LNCaP clone FGC (cell line): ENCODE data around the gene COL3A1.

Source experiments
- DNase-seq: peaks from one replicate; pipeline ENCODE4 v3.0.0-alpha.2; 2011; ENCODE audit warnings: low read depth
- H3K4me3 ChIP-seq: 2 replicates; pipeline ENCODE4 v1.5.1; 2011; ENCODE audit warnings: mild to moderate bottlenecking, low read depth, low read length, control low read depth
- TF ChIP-seq, protein P1 (sequence below): IDR thresholded peaks from 2 replicates; pipeline ENCODE4 v1.5.1; 2012; ENCODE audit warnings: mild to moderate bottlenecking; ENCODE audit not compliant: control insufficient read depth, insufficient read depth; ENCODE audit errors: extremely low read depth

The COL3A1 gene

DNA sequence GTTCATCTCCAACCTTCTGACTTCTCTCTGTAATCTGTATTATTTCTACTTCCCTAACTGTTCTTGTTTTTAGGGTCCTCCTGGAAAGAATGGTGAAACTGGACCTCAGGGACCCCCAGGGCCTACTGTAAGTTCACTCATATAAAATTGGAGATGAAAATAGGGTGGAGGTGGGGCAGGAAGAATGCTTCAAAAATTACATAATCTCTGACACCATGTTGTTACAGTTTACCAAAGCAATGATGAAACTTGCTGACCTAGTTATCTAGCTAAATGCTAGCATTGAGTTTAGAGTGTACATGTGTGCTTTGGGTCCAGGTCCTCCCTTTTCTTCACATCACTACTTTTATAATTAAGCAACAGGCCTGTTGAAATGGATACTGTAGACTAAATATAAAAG lies 23.1 kb downstream of the COL3A1 start:
- no peak for DNase-seq
- TF ChIP-seq, protein P1, sequence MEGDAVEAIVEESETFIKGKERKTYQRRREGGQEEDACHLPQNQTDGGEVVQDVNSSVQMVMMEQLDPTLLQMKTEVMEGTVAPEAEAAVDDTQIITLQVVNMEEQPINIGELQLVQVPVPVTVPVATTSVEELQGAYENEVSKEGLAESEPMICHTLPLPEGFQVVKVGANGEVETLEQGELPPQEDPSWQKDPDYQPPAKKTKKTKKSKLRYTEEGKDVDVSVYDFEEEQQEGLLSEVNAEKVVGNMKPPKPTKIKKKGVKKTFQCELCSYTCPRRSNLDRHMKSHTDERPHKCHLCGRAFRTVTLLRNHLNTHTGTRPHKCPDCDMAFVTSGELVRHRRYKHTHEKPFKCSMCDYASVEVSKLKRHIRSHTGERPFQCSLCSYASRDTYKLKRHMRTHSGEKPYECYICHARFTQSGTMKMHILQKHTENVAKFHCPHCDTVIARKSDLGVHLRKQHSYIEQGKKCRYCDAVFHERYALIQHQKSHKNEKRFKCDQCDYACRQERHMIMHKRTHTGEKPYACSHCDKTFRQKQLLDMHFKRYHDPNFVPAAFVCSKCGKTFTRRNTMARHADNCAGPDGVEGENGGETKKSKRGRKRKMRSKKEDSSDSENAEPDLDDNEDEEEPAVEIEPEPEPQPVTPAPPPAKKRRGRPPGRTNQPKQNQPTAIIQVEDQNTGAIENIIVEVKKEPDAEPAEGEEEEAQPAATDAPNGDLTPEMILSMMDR: no peak

GRCh38 chr2:189000221-189000620 lies 26.0 kb downstream of the COL3A1 start:
- no peak for DNase-seq
- no peak overlapping the region for H3K4me3 ChIP-seq
- TF ChIP-seq, protein P1: no peak

More for the DNA sequence above, 23.1 kb downstream of the COL3A1 start:
- H3K4me3 ChIP-seq: no peak overlapping the region

DNA sequence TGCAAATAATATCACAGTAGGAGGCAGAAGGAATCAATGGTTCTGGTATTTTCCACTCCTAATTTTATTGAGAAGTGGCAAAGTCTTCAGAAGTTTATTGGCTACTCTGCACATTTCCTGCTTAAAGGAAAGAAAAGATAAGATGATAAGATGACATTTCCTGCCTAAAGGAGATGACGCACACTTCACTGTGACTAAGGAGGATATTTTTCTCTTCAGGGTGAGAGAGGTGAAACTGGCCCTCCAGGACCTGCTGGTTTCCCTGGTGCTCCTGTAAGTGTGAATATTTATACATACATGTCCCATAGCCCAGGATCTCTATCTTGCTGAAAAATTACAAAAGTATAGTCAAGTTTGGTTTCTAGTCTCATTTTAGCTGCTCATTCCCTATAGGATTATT lies 27.9 kb downstream of the COL3A1 start:
- no peak overlapping the region for H3K4me3 ChIP-seq
- DNase-seq: peak; percentile 70
- TF ChIP-seq, protein P1: no peak

GRCh38 chr2:189008555-189009262 lies 34.5 kb downstream of the COL3A1 start:
- TF ChIP-seq, protein P1: no peak
- no peak overlapping the region for H3K4me3 ChIP-seq
- DNase-seq: no peak

GRCh38 chr2:189010536-189010935 lies 36.4 kb downstream of the COL3A1 start:
- DNase-seq: no peak
- TF ChIP-seq, protein P1: no peak

DNA sequence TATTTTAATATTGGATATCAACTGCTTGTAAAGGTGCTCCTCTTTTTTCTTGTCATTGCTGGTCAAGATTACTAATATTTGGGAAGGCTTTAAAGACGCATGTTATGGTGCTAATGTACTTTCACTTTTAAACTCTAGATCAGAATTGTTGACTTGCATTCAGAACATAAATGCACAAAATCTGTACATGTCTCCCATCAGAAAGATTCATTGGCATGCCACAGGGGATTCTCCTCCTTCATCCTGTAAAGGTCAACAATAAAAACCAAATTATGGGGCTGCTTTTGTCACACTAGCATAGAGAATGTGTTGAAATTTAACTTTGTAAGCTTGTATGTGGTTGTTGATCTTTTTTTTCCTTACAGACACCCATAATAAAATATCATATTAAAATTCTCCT lies 38.2 kb downstream of the COL3A1 start:
- TF ChIP-seq, protein P1: no peak
- DNase-seq: no peak
- H3K4me3 ChIP-seq: no peak overlapping the region

More at GRCh38 chr2:189010536-189010935, 36.4 kb downstream of the COL3A1 start:
- H3K4me3 ChIP-seq: no peak overlapping the region

DNA sequence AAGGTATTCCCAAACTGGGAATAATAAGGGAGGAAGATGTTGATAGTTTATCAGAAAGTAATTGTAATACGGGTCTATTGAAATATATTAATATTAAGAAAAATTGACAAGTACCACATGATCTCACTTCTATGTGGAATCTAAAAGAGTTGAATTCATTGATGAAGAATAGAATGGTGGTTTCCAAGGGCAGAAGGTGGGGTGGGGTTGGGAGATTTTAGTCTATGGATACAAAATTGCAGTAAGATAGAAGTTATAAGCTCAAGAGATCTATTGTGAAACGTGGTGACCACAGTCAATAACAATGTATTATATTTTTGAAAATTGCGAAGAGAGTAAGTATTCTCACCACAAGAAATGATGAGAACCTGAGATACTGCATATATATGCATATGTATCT lies 38.9 kb downstream of the COL3A1 start:
- TF ChIP-seq, protein P1: no peak
- H3K4me3 ChIP-seq: no peak overlapping the region
- DNase-seq: no peak
